ENCODE data around the gene CDK6. TPM values are rescaled to one million over a fixed set of nuclear protein-coding genes. Genes with fewer than 3 reads are reported as not detected.

CDK6 gene
- total RNA-seq, 4 donors from 2014 or later = 12.9 to 32.7 (median 21.6) TPM

GRCh38 chr7:92621026-92621540 lies 215.3 kb downstream of the CDK6 start:
- no peaks in the 10 kb centered on the region for H3K9me3 ChIP-seq
- DNase-seq = peak; percentile 76
- H3K27ac ChIP-seq = peak overlapping the region; percentile 35 to 58 (median 52)
- peak; percentile 69 to 88 (median 80) for TF ChIP-seq CTCF (IDR thresholded peaks at IDR 0.05)
- TF ChIP-seq POLR2A (IDR thresholded peaks at IDR 0.05) = no peak
- TF ChIP-seq POLR2AphosphoS5 (IDR thresholded peaks at IDR 0.05) = peak in 2 of 3 donors; percentile 14 to 35
- no peak for TF ChIP-seq EP300 (IDR thresholded peaks at IDR 0.05; ENCODE audit: low read depth)
- WGBS, 2 donors (ENCODE audit: low coverage in 1 of 2) = 4 to 17% methylated on average over 1 to 3 of the region's 3 CpGs
- H3K4me3 ChIP-seq = no peak overlapping the region
- peaks cover 0 to 21% (median 9%) of the 10 kb centered on the region in 4 donors for H3K4me1 ChIP-seq
- no peaks in the 10 kb centered on the region for H3K27me3 ChIP-seq
- in situ Hi-C loops (cut with MboI; ENCODE audit: low pct_ligation_motif_present in 1 of 4, low pct_unique_long_range_greater_than_20kb in 1 of 4, low sequenced_read_pairs in 3 of 4) = loop anchor here in 3 of 4 donors (10.0 to 25.0 kb wide), 3 partner anchors 214 to 441 kb away; partner anchors contain the start of gene CDK6 (in 3 of the 3)
- intact Hi-C loops (cut with DNase I; ENCODE audit: low total_unique reads) = loop anchor here (10.0 kb wide), 1 partner anchor 434 kb away; no protein-coding TSS in a partner anchor
- H3K36me3 ChIP-seq = peaks cover 0 to 4% (median 0%) of the 10 kb centered on the region in 4 donors

GRCh38 chr7:92615861-92616260 lies 220.5 kb downstream of the CDK6 start:
- in situ Hi-C loops (cut with MboI; ENCODE audit: low pct_ligation_motif_present in 1 of 4, low pct_unique_long_range_greater_than_20kb in 1 of 4, low sequenced_read_pairs in 3 of 4) = loop anchor here in 3 of 4 donors (10.0 to 25.0 kb wide), 2 partner anchors 439 to 446 kb away; no protein-coding TSS in a partner anchor
- DNase-seq = no peak
- intact Hi-C loops (cut with DNase I; ENCODE audit: low total_unique reads) = loop anchor here (10.0 kb wide), 1 partner anchor 219 kb away; the partner anchor contains the start of gene CDK6
- H3K4me1 ChIP-seq = peaks cover 0 to 14% (median 7%) of the 10 kb centered on the region in 4 donors
- no peak overlapping the region for H3K4me3 ChIP-seq
- TF ChIP-seq CTCF (IDR thresholded peaks at IDR 0.05) (no peak), EP300 (IDR thresholded peaks at IDR 0.05; ENCODE audit: low read depth) (no peak), POLR2AphosphoS5 (IDR thresholded peaks at IDR 0.05) (no peak), POLR2A (IDR thresholded peaks at IDR 0.05) (no peak)
- peaks cover 0 to 8% (median 2%) of the 10 kb centered on the region in 4 donors for H3K36me3 ChIP-seq
- H3K9me3 ChIP-seq = no peaks in the 10 kb centered on the region
- WGBS, 2 donors (ENCODE audit: low coverage in 1 of 2) = 50 to 55% methylated on average over 1 of the region's 1 CpG
- H3K27ac ChIP-seq = no peak overlapping the region
- H3K27me3 ChIP-seq = no peaks in the 10 kb centered on the region

- peaks cover 0 to 14% (median 6%) of the 10 kb centered on the region in 4 donors for H3K4me1 ChIP-seq
- 67 to 68% methylated on average over 1 to 5 of the region's 5 CpGs for WGBS, 2 donors (ENCODE audit: low coverage in 1 of 2)
- no peak for DNase-seq
- in situ Hi-C loops (cut with MboI; ENCODE audit: low pct_ligation_motif_present in 1 of 4, low pct_unique_long_range_greater_than_20kb in 1 of 4, low sequenced_read_pairs in 3 of 4) (loop anchor here in 3 of 4 donors (10.0 to 25.0 kb wide), 2 partner anchors 440 to 448 kb away; no protein-coding TSS in a partner anchor), intact Hi-C loops (cut with DNase I; ENCODE audit: low total_unique reads) (loop anchor here (10.0 kb wide), 1 partner anchor 220 kb away; the partner anchor contains the start of gene CDK6)
- peaks cover 0 to 8% (median 2%) of the 10 kb centered on the region in 4 donors for H3K36me3 ChIP-seq
- TF ChIP-seq EP300 (IDR thresholded peaks at IDR 0.05; ENCODE audit: low read depth) (no peak), CTCF (IDR thresholded peaks at IDR 0.05) (no peak), POLR2A (IDR thresholded peaks at IDR 0.05) (no peak), POLR2AphosphoS5 (IDR thresholded peaks at IDR 0.05) (no peak)
- H3K27me3 ChIP-seq = no peaks in the 10 kb centered on the region
- no peaks in the 10 kb centered on the region for H3K9me3 ChIP-seq
- peak overlapping the region in 1 of 4 donors; percentile 22 for H3K27ac ChIP-seq
- no peak overlapping the region for H3K4me3 ChIP-seq
Observed at GRCh38 chr7:92614660-92615174, 221.7 kb downstream of the CDK6 start.

- no peak for TF ChIP-seq CTCF (IDR thresholded peaks at IDR 0.05)
- no peak for TF ChIP-seq EP300 (IDR thresholded peaks at IDR 0.05; ENCODE audit: low read depth)
- no peak for TF ChIP-seq POLR2AphosphoS5 (IDR thresholded peaks at IDR 0.05)
- TF ChIP-seq POLR2A (IDR thresholded peaks at IDR 0.05) = no peak
- in situ Hi-C loops (cut with MboI; ENCODE audit: low pct_ligation_motif_present in 1 of 4, low pct_unique_long_range_greater_than_20kb in 1 of 4, low sequenced_read_pairs in 3 of 4) (loop anchor here in 3 of 4 donors (10.0 to 25.0 kb wide), 2 partner anchors 441 to 449 kb away; no protein-coding TSS in a partner anchor), intact Hi-C loops (cut with DNase I; ENCODE audit: low total_unique reads) (loop anchor here (10.0 kb wide), 1 partner anchor 221 kb away; the partner anchor contains the start of gene CDK6)
- 40 to 62% methylated on average over 1 to 3 of the region's 3 CpGs for WGBS, 2 donors (ENCODE audit: low coverage in 1 of 2)
- no peaks in the 10 kb centered on the region for H3K9me3 ChIP-seq
- no peaks in the 10 kb centered on the region for H3K27me3 ChIP-seq
- H3K4me3 ChIP-seq = no peak overlapping the region
- H3K27ac ChIP-seq = peak overlapping the region in 1 of 4 donors; percentile 22
- peaks cover 0 to 8% (median 2%) of the 10 kb centered on the region in 4 donors for H3K36me3 ChIP-seq
- DNase-seq = no peak
- peaks cover 0 to 14% (median 6%) of the 10 kb centered on the region in 4 donors for H3K4me1 ChIP-seq
Observed at GRCh38 chr7:92613720-92614119, 222.7 kb downstream of the CDK6 start.

Measured in transverse colon (tissue), 4 donors.